CD14-positive monocyte (primary cell): ENCODE data around the gene CAMTA1. TPM values are rescaled to one million over a fixed set of nuclear protein-coding genes. Genes with fewer than 3 reads are reported as not detected.
A peak's percentile ranks its signal among the peaks of the same experiment; 100 is the strongest.

Experiments
- DNase-seq, 3 donors: peaks; one replicate each; pipeline ENCODE4 v3.0.0-alpha.2; 2011 to 2022
- H2AFZ ChIP-seq: 2 replicates; pipeline ENCODE4 v1.6.0; 2012; ENCODE audit warnings: mild to moderate bottlenecking, low read depth, low read length, inconsistent platforms; ENCODE audit not compliant: insufficient read depth, poor library complexity, severe bottlenecking
- H3K27ac ChIP-seq, 2 donors: 1 replicate in 1 of 2; 2 replicates in 1 of 2; pipeline ENCODE4 v1.5.1; 2012 to 2013; ENCODE audit warnings: low read length in 2 of 2, control low read depth in 1 of 2, inconsistent platforms in 1 of 2, low read depth in 1 of 2, mild to moderate bottlenecking in 1 of 2
- H3K27me3 ChIP-seq, 2 donors: one replicate each; pipeline versions ENCODE4 v1.6.0 to v1.6.1; 2011 to 2013; ENCODE audit warnings: low read length in 2 of 2; ENCODE audit not compliant: control insufficient read depth in 2 of 2, insufficient read depth in 2 of 2
- H3K36me3 ChIP-seq, 2 donors: replicated peaks in 1 of 2; 1 replicate in 1 of 2; 2 replicates in 1 of 2; pipeline versions ENCODE4 v1.5.1 to v1.6.1; 2012 to 2013; ENCODE audit warnings: low read length in 2 of 2, control low read depth in 1 of 2, inconsistent platforms in 1 of 2, mild to moderate bottlenecking in 1 of 2; ENCODE audit not compliant: insufficient read depth in 2 of 2, control insufficient read depth in 1 of 2
- H3K4me1 ChIP-seq, 2 donors: 1 replicate in 1 of 2; 2 replicates in 1 of 2; pipeline versions ENCODE4 v1.5.1 to v1.6.1; 2012 to 2013; ENCODE audit warnings: low read length in 2 of 2, control low read depth in 1 of 2, inconsistent platforms in 1 of 2, mild to moderate bottlenecking in 1 of 2, moderate library complexity in 1 of 2; ENCODE audit not compliant: insufficient read depth in 2 of 2, control insufficient read depth in 1 of 2
- H3K4me2 ChIP-seq: replicated peaks from 2 replicates; pipeline ENCODE3; 2012; ENCODE audit warnings: low read length, moderate library complexity, mild to moderate bottlenecking; ENCODE audit not compliant: poor library complexity, severe bottlenecking; ENCODE audit errors: extremely low read depth
- H3K4me3 ChIP-seq, 3 experiments: fragments of 200-600 bp in 1 of 3; sonication (generic) in 1 of 3; replicated peaks in 1 of 3; 1 replicate in 2 of 3; 2 replicates in 1 of 3; pipeline ENCODE4 v1.5.1; 2011 to 2013; ENCODE audit warnings: low read length in 3 of 3, mild to moderate bottlenecking in 3 of 3, control low read depth in 2 of 3, low read depth in 2 of 3, inconsistent platforms in 1 of 3, moderate library complexity in 1 of 3
- H3K79me2 ChIP-seq: 2 replicates; pipeline ENCODE4 v1.6.0; 2012; ENCODE audit warnings: mild to moderate bottlenecking, control low read depth, inconsistent platforms, low read length, moderate library complexity; ENCODE audit not compliant: insufficient read depth
- H3K9ac ChIP-seq: 2 replicates; pipeline ENCODE4 v1.6.0; 2017; ENCODE audit warnings: low read length, mild to moderate bottlenecking; ENCODE audit not compliant: insufficient read depth, poor library complexity, severe bottlenecking
- H3K9me3 ChIP-seq, 2 donors: replicated peaks in 1 of 2; 1 replicate in 1 of 2; 2 replicates in 1 of 2; pipeline versions ENCODE4 v1.5.1 to v1.6.1; 2012 to 2013; ENCODE audit warnings: low read length in 2 of 2, control low read depth in 1 of 2; ENCODE audit not compliant: control insufficient read depth in 1 of 2, insufficient read depth in 1 of 2
- H4K20me1 ChIP-seq: 2 replicates; pipeline ENCODE4 v1.6.0; 2012; ENCODE audit warnings: mild to moderate bottlenecking, low read length, control low read depth, moderate library complexity; ENCODE audit not compliant: insufficient read depth
- H3K27ac Mint-ChIP-seq, 7 donors: one replicate each; pipeline ENCODE4 v1.8.0; 2020; ENCODE audit warnings: mild to moderate bottlenecking in 7 of 7, mixed read lengths in 7 of 7, moderate library complexity in 6 of 7, inconsistent platforms in 2 of 7
- H3K27me3 Mint-ChIP-seq, 3 donors: one replicate each; pipeline ENCODE4 v1.8.0; 2021 to 2022; ENCODE audit warnings: low read depth in 3 of 3, mild to moderate bottlenecking in 3 of 3, mixed read lengths in 3 of 3, moderate library complexity in 3 of 3, inconsistent platforms in 1 of 3
- H3K36me3 Mint-ChIP-seq, 2 donors: one replicate each; pipeline ENCODE4 v1.8.0; 2020; ENCODE audit warnings: mixed read lengths in 2 of 2, inconsistent platforms in 1 of 2, mild to moderate bottlenecking in 1 of 2
- H3K4me1 Mint-ChIP-seq: one replicate; pipeline ENCODE4 v1.8.0; 2020; ENCODE audit warnings: mild to moderate bottlenecking, mixed read lengths
- H3K4me3 Mint-ChIP-seq, 2 donors: one replicate each; pipeline ENCODE4 v1.8.0; 2020; ENCODE audit warnings: mild to moderate bottlenecking in 2 of 2, mixed read lengths in 2 of 2, moderate library complexity in 1 of 2
- H3K9me3 Mint-ChIP-seq, 7 donors: one replicate each; pipeline ENCODE4 v1.8.0; 2020 to 2022; ENCODE audit warnings: mixed read lengths in 7 of 7, mild to moderate bottlenecking in 6 of 7, moderate library complexity in 6 of 7, inconsistent platforms in 2 of 7
- WGBS: methylation state at CpG from one replicate; pipeline ENCODE4 v1.1.5; 2013; ENCODE audit warnings: missing lambda C conversion rate; ENCODE audit not compliant: insufficient coverage; 5-methylcytosine and 5-hydroxymethylcytosine counted together
- intact Hi-C, 2 donors: fragments of 100-400 bp; cut with micrococcal nuclease; formaldehyde crosslinking; loops; one replicate each; pipeline versions ENCODE4 v1.15.0 to v1.15.1; 2023
- polyA plus RNA-seq, 3 donors: library from polyadenylated mRNA; depleted of rRNA in 1 of 3; unstranded in 2 of 3; stranded (reverse) in 1 of 3; fragments of 300-500 nt in 2 of 3; fragments of >200 nt in 1 of 3; fragmentation: Illumina TruSeq in 2 of 3; gene quantifications; 1 replicate in 2 of 3; 2 replicates in 1 of 3; pipeline ENCODE4 v1.2.3, GENCODE V29; 2012 to 2021
- TF ChIP-seq, protein P1 (sequence below): fragments of 200-600 bp; IDR thresholded peaks from one replicate; pipeline ENCODE4 v1.8.0; 2022; ENCODE audit warnings: antibody characterized with exemption, mild to moderate bottlenecking

Gene CAMTA1
- polyA plus RNA-seq, 3 donors: 52.0 to 89.6 (median 78.3) TPM

DNA sequence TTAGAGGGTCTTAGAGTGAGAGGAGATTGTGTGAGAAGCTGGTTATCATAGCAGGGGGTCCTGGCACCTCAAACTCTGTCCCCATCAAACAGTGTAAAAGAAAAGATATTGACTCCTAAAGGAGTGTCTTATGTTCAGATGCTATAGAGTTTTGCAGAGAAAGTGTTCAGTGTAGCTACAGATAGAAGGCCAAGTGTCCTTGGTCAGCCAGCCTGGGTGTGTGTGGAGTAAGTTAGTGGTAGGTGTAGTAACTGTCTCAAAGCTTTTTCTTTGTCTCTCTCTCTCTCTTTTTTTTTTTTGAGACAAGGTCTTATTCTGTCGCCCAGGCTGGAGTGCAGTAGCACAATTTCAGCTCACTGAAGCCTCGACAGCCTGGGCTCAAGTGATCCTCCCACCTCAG is 17.2 kb downstream of the CAMTA1 start:
- Mint-ChIP-seq H3K27ac (peak overlapping the region in 1 of 7 donors; percentile 7), H3K27me3 (peaks cover 0 to 2% (median 0%) of the 10 kb centered on the region in 3 donors), H3K4me3 (no peak overlapping the region), H3K4me1 (peaks cover 33% of the 10 kb centered on the region), H3K36me3 (peaks cover 3% of the 10 kb centered on the region in 2 donors), H3K9me3 (peaks cover 0 to 3% (median 0%) of the 10 kb centered on the region in 7 donors)
- Histone ChIP-seq H3K4me3 (no peak overlapping the region), H3K27me3 (no peaks in the 10 kb centered on the region), H4K20me1 (peaks cover 82% of the 10 kb centered on the region), H3K4me2 (no peak overlapping the region), H3K9me3 (no peaks in the 10 kb centered on the region), H3K9ac (no peak overlapping the region), H3K27ac (no peak overlapping the region), H3K36me3 (peaks cover 0 to 2% of the 10 kb centered on the region in 2 donors), H3K79me2 (peaks cover 91% of the 10 kb centered on the region), H3K4me1 (peaks cover 16 to 24% of the 10 kb centered on the region in 2 donors), H2AFZ (no peak overlapping the region)
- TF ChIP-seq, protein P1, sequence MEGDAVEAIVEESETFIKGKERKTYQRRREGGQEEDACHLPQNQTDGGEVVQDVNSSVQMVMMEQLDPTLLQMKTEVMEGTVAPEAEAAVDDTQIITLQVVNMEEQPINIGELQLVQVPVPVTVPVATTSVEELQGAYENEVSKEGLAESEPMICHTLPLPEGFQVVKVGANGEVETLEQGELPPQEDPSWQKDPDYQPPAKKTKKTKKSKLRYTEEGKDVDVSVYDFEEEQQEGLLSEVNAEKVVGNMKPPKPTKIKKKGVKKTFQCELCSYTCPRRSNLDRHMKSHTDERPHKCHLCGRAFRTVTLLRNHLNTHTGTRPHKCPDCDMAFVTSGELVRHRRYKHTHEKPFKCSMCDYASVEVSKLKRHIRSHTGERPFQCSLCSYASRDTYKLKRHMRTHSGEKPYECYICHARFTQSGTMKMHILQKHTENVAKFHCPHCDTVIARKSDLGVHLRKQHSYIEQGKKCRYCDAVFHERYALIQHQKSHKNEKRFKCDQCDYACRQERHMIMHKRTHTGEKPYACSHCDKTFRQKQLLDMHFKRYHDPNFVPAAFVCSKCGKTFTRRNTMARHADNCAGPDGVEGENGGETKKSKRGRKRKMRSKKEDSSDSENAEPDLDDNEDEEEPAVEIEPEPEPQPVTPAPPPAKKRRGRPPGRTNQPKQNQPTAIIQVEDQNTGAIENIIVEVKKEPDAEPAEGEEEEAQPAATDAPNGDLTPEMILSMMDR: no peak
- no peak for DNase-seq
- intact Hi-C loops: no loop called here
- WGBS: no CpG with 5 or more reads among the region's 2 CpGs

DNA sequence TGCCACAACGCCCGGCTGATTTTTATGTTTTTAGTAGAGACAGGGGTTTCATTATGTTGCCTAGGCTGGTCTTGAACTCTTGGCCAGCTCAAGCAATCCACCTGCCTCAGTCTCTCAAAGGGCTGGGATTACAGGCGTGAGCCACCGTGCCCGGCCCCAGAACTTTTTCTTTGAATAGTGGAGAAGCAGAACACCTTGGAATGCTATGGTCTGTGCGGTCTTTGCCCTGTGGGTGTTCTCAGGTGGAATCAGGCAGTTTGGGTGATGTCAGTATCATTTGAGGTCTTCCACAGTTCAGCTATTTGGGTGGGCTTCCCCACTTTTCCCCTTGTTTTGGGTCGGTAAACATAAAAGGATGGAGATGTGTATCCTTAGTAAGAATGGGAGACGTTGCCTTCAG is 17.6 kb downstream of the CAMTA1 start:
- Mint-ChIP-seq H3K27ac (no peak overlapping the region), H3K4me1 (peaks cover 33% of the 10 kb centered on the region), H3K36me3 (peaks cover 2 to 3% of the 10 kb centered on the region in 2 donors), H3K27me3 (peaks cover 0 to 2% (median 0%) of the 10 kb centered on the region in 3 donors), H3K4me3 (no peak overlapping the region), H3K9me3 (peaks cover 0 to 3% (median 0%) of the 10 kb centered on the region in 7 donors)
- no peak for DNase-seq
- intact Hi-C loops: no loop called here
- H3K79me2 ChIP-seq: peaks cover 93% of the 10 kb centered on the region
- no peaks in the 10 kb centered on the region for H3K27me3 ChIP-seq
- H3K36me3 ChIP-seq: peaks cover under 1 to 2% of the 10 kb centered on the region in 2 donors
- H3K4me2 ChIP-seq: no peak overlapping the region
- WGBS: 90% methylated on average over 2 of the region's 8 CpGs
- H3K4me3 ChIP-seq: no peak overlapping the region
- H3K9me3 ChIP-seq: no peaks in the 10 kb centered on the region
- H4K20me1 ChIP-seq: peaks cover 84% of the 10 kb centered on the region
- H3K9ac ChIP-seq: no peak overlapping the region
- no peak overlapping the region for H2AFZ ChIP-seq
- peaks cover 16 to 24% of the 10 kb centered on the region in 2 donors for H3K4me1 ChIP-seq
- TF ChIP-seq, protein P1: no peak
- no peak overlapping the region for H3K27ac ChIP-seq
